ENCODE measurements around the gene RNF6. TPM values are rescaled to one million over a fixed set of nuclear protein-coding genes. Genes with fewer than 3 reads are reported as not detected.

RNF6 gene
- total and polyA plus RNA-seq, 2 donors (not counting 1 experiment from before 2014, with no cell fraction given): 39.4 to 71.2 TPM

GRCh38 chr13:26163812-26164211, 58.3 kb downstream of the RNF6 start:
- DNase-seq (ENCODE audit: low read depth in 2 of 2): no peak
- no peaks in the 10 kb centered on the region for H3K27me3 ChIP-seq (ENCODE audit: control insufficient read depth, insufficient read depth, low read length)
- TF ChIP-seq EZH2 (IDR thresholded peaks at IDR 0.05; ENCODE audit: low read length, missing control alignments): no peak
- no peak for TF ChIP-seq CTCF (conservative IDR thresholded peaks at IDR 0.05 in 1 of 2, IDR thresholded peaks at IDR 0.05 in 1 of 2; ENCODE audit: low read depth in 1 of 2, low read length in 2 of 2)
- H3K9me3 ChIP-seq (ENCODE audit: control insufficient read depth, insufficient read depth, low read depth, low read length): no peaks in the 10 kb centered on the region
- no peak overlapping the region for H3K4me2 ChIP-seq (ENCODE audit: extremely low read depth, insufficient read depth, low read length)
- no peaks in the 10 kb centered on the region for H3K36me3 ChIP-seq (ENCODE audit: control insufficient read depth, insufficient read depth, low read length)
- no peak overlapping the region for H3K9ac ChIP-seq (ENCODE audit: insufficient read depth, low read length)
- H3K27ac ChIP-seq (ENCODE audit: insufficient read depth, low read length): no peak overlapping the region
- no peaks in the 10 kb centered on the region for H4K20me1 ChIP-seq (ENCODE audit: control insufficient read depth, extremely low read depth, insufficient read depth, low read length)
- H2AFZ ChIP-seq (ENCODE audit: low read length): no peak overlapping the region
- H3K79me2 ChIP-seq (ENCODE audit: control insufficient read depth, insufficient read depth, low read length): no peaks in the 10 kb centered on the region
- no peaks in the 10 kb centered on the region for H3K4me1 ChIP-seq (ENCODE audit: control insufficient read depth, extremely low read depth, insufficient read depth, low read length)
- no peak overlapping the region for H3K4me3 ChIP-seq (replicated peaks in 1 of 4; ENCODE audit: control extremely low read depth in 1 of 4, insufficient read depth in 1 of 4, low read depth in 3 of 4, low read length in 4 of 4)

Other genes with a start within 250 kb of the RNF6 start
- under 0.01 TPM in 2 replicates for gene SHISA2, start 170.3 kb downstream of the RNF6 start, total RNA-seq
- gene SHISA2, start 170.3 kb downstream of the RNF6 start, polyA plus RNA-seq: 0.01 and 0.02 TPM in 2 replicates
- 19.7 and 20.5 TPM in 2 replicates for gene CDK8, start 31.8 kb upstream of the RNF6 start, total RNA-seq
- 17.7 and 18.3 TPM in 2 replicates for gene CDK8, start 31.8 kb upstream of the RNF6 start, polyA plus RNA-seq

Data from fibroblast of lung (primary cell).